NCI-H1930 (cell line): ENCODE data around the gene SOST.

ENCODE experiments used
- DNase-seq, 2 experiments: peaks; one replicate each; lab custom pipeline; 2025; lab: John Stamatoyannopoulos, UW

Gene SOST

DNA sequence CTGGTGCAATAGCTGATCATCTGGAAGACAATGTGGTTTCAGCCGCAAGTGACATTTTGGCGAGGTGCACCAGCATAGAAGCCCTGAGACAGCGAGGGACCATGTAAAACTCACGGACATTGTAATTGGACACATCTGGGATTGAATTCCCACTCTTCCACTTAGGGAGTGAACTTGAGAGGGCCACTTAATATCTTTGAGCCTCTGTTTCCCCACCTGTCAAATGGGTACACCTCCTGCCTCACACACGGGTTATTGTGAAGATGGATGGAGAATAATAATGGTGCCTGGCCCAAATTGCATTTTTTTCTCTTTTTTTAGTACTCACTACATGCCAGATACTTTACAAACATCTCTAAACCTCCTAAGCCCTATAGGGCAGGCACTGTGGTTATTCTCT is 51.4 kb downstream of the SOST start:
- no peak for DNase-seq

DNA sequence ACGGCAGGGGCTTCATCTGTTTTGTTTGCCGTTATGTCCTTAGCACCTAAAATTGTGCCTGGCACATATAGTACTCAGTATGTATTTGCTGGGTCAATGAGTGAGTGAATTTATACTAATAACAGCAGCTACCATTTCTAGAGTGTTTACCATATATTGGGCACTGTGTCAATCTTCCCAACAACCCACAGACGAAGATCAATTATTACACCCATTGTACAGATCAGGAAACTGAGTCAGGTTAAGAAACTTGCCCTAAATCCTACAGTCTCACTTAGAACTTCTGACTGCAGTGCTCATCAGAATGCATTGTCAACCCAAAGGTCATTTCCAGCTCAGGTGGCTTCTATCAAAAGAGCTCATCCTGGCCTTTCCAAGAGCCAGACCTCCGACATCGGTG is 52.4 kb downstream of the SOST start:
- no peak for DNase-seq
